ENCODE data around the gene WWOX.

- TF ChIP-seq CTCF (IDR thresholded peaks at IDR 0.05) = no peak
- TF ChIP-seq POLR2A (IDR thresholded peaks at IDR 0.05) = no peak
Measured at GRCh38 chr16:78679546-78679945, 580.1 kb downstream of the WWOX start.

All from right lobe of liver (tissue), 4 donors.